Endothelial cell of umbilical vein (primary cell): ENCODE data around the gene NDRG2. TPM values are rescaled to one million over a fixed set of nuclear protein-coding genes. Genes with fewer than 3 reads are reported as not detected.

Experiments
- BruUV-seq: library from RNA; stranded (reverse); fragments of 400-500 nt; replicated peaks from 2 replicates; lab custom pipeline; 2021; lab: Mats Ljungman, UMichigan
- CTCF ChIA-PET: fragments of 300-600, 350-600 bp; sonication (Branson Sonifier 250); formaldehyde crosslinking; loops from one replicate; lab custom pipeline; 2021; ENCODE audit warnings: antibody characterized with exemption, inconsistent platforms; lab: Charles Lee
- POLR2A ChIA-PET: fragments of 300-600, 350-600 bp; sonication (Branson Sonifier 250); formaldehyde crosslinking; loops from one replicate; lab custom pipeline; 2021; ENCODE audit warnings: antibody characterized with exemption, inconsistent platforms; lab: Charles Lee
- DNase-seq: peaks from one replicate; pipeline ENCODE4 v3.0.0-alpha.2; 2011; ENCODE audit warnings: low read depth, low spot score
- FAIRE-seq: peaks from 2 replicates; lab custom pipeline; 2011; peaks lifted over from hg19 to GRCh38; lab: Jason Lieb, UNC
- H2AFZ ChIP-seq: 2 replicates; pipeline ENCODE4 v1.6.0; 2012; ENCODE audit warnings: low read depth, low read length, control low read depth, inconsistent platforms
- H3K27ac ChIP-seq: 2 replicates; pipeline ENCODE4 v1.5.1; 2011; ENCODE audit warnings: low read depth, mild to moderate bottlenecking, control low read depth, low read length, moderate library complexity; ENCODE audit not compliant: insufficient read depth
- H3K27me3 ChIP-seq, 2 experiments: 2 replicates each; pipeline versions ENCODE4 v1.6.0 to v1.6.1; 2011; ENCODE audit warnings: low read length in 2 of 2, mixed read lengths in 1 of 2; ENCODE audit not compliant: control insufficient read depth in 2 of 2, insufficient read depth in 2 of 2
- H3K36me3 ChIP-seq, 2 experiments: 2 replicates in 1 of 2; 3 replicates in 1 of 2; pipeline ENCODE4 v1.5.1; 2011; ENCODE audit warnings: low read length in 2 of 2, mild to moderate bottlenecking in 1 of 2, moderate library complexity in 1 of 2; ENCODE audit not compliant: control insufficient read depth in 2 of 2, insufficient read depth in 2 of 2; ENCODE audit errors: extremely low read depth in 1 of 2
- H3K4me1 ChIP-seq: 3 replicates; pipeline ENCODE4 v1.5.1; 2011; ENCODE audit warnings: mild to moderate bottlenecking, low read length; ENCODE audit not compliant: control insufficient read depth, insufficient read depth; ENCODE audit errors: extremely low read depth
- H3K4me2 ChIP-seq: 2 replicates; pipeline ENCODE4 v1.6.1; 2011; ENCODE audit warnings: low read length, control low read depth, mixed read lengths; ENCODE audit not compliant: insufficient read depth
- H3K4me3 ChIP-seq, 3 experiments: fragments of 200-600 bp in 1 of 3; sonication (generic), shearing (Covaris generic) in 1 of 3; replicated peaks in 1 of 3; 2 replicates each; pipeline ENCODE4 v1.5.1; 2011 to 2016; ENCODE audit warnings: control low read depth in 3 of 3, low read length in 3 of 3, mild to moderate bottlenecking in 2 of 3, inconsistent platforms in 1 of 3, low read depth in 1 of 3, moderate library complexity in 1 of 3; ENCODE audit not compliant: insufficient read depth in 1 of 3
- H3K79me2 ChIP-seq: 2 replicates; pipeline ENCODE4 v1.6.0; 2012; ENCODE audit warnings: low read length, inconsistent platforms; ENCODE audit not compliant: control insufficient read depth, insufficient read depth
- H3K9ac ChIP-seq: replicated peaks from 2 replicates; pipeline ENCODE3; 2011; ENCODE audit warnings: low read length, control low read depth; ENCODE audit not compliant: insufficient read depth; ENCODE audit errors: extremely low read depth
- H3K9me1 ChIP-seq: replicated peaks from 3 replicates; pipeline ENCODE4 v1.6.0; 2011; ENCODE audit warnings: mild to moderate bottlenecking, low read length; ENCODE audit not compliant: control insufficient read depth, insufficient read depth; ENCODE audit errors: extremely low read depth
- H3K9me3 ChIP-seq: replicated peaks from 2 replicates; pipeline ENCODE4 v1.5.1; 2012; ENCODE audit warnings: low read length, inconsistent platforms; ENCODE audit not compliant: control insufficient read depth, insufficient read depth
- H4K20me1 ChIP-seq: replicated peaks from 2 replicates; pipeline ENCODE3; 2011; ENCODE audit warnings: mild to moderate bottlenecking, low read length; ENCODE audit not compliant: control insufficient read depth, insufficient read depth; ENCODE audit errors: extremely low read depth
- EZH2 ChIP-seq: IDR thresholded peaks from 2 replicates; pipeline ENCODE4 v1.6.1; 2012; ENCODE audit warnings: borderline replicate concordance, low read depth, mild to moderate bottlenecking, moderate library complexity, low read length, inconsistent platforms; ENCODE audit not compliant: severe bottlenecking
- FOS ChIP-seq: IDR thresholded peaks from 2 replicates; pipeline ENCODE4 v1.6.1; 2011; ENCODE audit warnings: mild to moderate bottlenecking, low read length, moderate library complexity, borderline replicate concordance; ENCODE audit not compliant: insufficient read depth
- POLR2A ChIP-seq: IDR thresholded peaks from 2 replicates; pipeline ENCODE4 v1.6.1; 2012; ENCODE audit warnings: low read depth, mild to moderate bottlenecking, control low read depth, low read length
- dilution Hi-C: fragments of 300-500 bp; cut with MboI; formaldehyde crosslinking; loops from one replicate; pipeline ENCODE4 v1.15.0; 2019; ENCODE audit warnings: low sequenced_read_pairs; ENCODE audit not compliant: extremely low pct_ligation_motif_present
- intact Hi-C: fragments of 100-400 bp; cut with micrococcal nuclease; formaldehyde crosslinking; loops from one replicate; pipeline ENCODE4 v1.10.0; 2022
- polyA plus RNA-seq, 4 experiments: library from polyadenylated mRNA; depleted of rRNA in 3 of 4; stranded (reverse) in 3 of 4; unstranded in 1 of 4; fragments of >200 nt; gene quantifications; 2 replicates each; pipeline versions ENCODE4 v1.2.1 to v1.2.3, GENCODE V29; 2011 to 2012; ENCODE audit warnings: missing spikeins in 1 of 4
- total RNA-seq: library from RNA; stranded (reverse); gene quantifications from 2 replicates; pipeline ENCODE4 v1.2.3, GENCODE V29; 2021
- TF ChIP-seq, protein P1 (sequence below), 2 donors: IDR thresholded peaks; 1 replicate in 1 of 2; 2 replicates in 1 of 2; pipeline ENCODE4 v1.5.1; 2011; ENCODE audit warnings: low read length in 2 of 2, mild to moderate bottlenecking in 2 of 2, moderate library complexity in 2 of 2, control low read depth in 1 of 2, inconsistent platforms in 1 of 2, low read depth in 1 of 2; ENCODE audit not compliant: insufficient read depth in 1 of 2; ENCODE audit errors: extremely low read depth in 1 of 2
- TF ChIP-seq, protein P2 (sequence below): IDR thresholded peaks from 2 replicates; pipeline ENCODE4 v1.6.1; 2011; ENCODE audit not compliant: insufficient read depth, insufficient read length

Gene NDRG2
- total and polyA plus RNA-seq, 2 donors (not counting 3 experiments of a cell fraction or from before 2014, with no cell fraction given) = 0.54 TPM; not detected in 1

GRCh38 chr14:21014761-21015190 lies 10.1 kb downstream of the NDRG2 start:
- POLR2A ChIA-PET = interaction anchor here (1.0 kb wide), 1 partner anchor 90 kb away, joined by 3 read pairs; no protein-coding TSS in a partner anchor
- no peaks in the 10 kb centered on the region for H3K4me1 ChIP-seq
- TF ChIP-seq EZH2 = no peak
- TF ChIP-seq, protein P1, sequence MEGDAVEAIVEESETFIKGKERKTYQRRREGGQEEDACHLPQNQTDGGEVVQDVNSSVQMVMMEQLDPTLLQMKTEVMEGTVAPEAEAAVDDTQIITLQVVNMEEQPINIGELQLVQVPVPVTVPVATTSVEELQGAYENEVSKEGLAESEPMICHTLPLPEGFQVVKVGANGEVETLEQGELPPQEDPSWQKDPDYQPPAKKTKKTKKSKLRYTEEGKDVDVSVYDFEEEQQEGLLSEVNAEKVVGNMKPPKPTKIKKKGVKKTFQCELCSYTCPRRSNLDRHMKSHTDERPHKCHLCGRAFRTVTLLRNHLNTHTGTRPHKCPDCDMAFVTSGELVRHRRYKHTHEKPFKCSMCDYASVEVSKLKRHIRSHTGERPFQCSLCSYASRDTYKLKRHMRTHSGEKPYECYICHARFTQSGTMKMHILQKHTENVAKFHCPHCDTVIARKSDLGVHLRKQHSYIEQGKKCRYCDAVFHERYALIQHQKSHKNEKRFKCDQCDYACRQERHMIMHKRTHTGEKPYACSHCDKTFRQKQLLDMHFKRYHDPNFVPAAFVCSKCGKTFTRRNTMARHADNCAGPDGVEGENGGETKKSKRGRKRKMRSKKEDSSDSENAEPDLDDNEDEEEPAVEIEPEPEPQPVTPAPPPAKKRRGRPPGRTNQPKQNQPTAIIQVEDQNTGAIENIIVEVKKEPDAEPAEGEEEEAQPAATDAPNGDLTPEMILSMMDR (IDR thresholded peaks at IDR 0.05; ENCODE audit: extremely low read depth in 1 of 2, insufficient read depth in 1 of 2, low read depth in 1 of 2, low read length in 2 of 2) = peak; percentile 77 to 78
- TF ChIP-seq FOS = no peak
- TF ChIP-seq, protein P2, sequence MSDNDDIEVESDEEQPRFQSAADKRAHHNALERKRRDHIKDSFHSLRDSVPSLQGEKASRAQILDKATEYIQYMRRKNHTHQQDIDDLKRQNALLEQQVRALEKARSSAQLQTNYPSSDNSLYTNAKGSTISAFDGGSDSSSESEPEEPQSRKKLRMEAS = no peak
- TF ChIP-seq POLR2A = no peak
- H3K27me3 ChIP-seq = peaks cover 19 to 23% of the 10 kb centered on the region in 2 experiments
- H3K9me1 ChIP-seq = no peaks in the 10 kb centered on the region
- H3K36me3 ChIP-seq = no peaks in the 10 kb centered on the region
- no peak overlapping the region for H2AFZ ChIP-seq
- DNase-seq (peak; percentile 83), FAIRE-seq (peak; percentile 97)
- no peaks in the 10 kb centered on the region for H4K20me1 ChIP-seq
- H3K27ac ChIP-seq = no peak overlapping the region
- H3K9ac ChIP-seq = no peak overlapping the region
- no peaks in the 10 kb centered on the region for H3K79me2 ChIP-seq
- CTCF ChIA-PET = interaction anchor here (0.6 to 7.4 kb wide), 51 partner anchors 9 to 542 kb away, joined by 3 to 310 read pairs (median 6); partner anchors contain the start of genes ARHGEF40, NDRG2, RNASE13 and RNASE7
- no TSS peak for BruUV-seq
- dilution Hi-C loops (no loop called here), intact Hi-C loops (loop anchor here (1.0 kb wide), 4 partner anchors 26 to 90 kb away; no protein-coding TSS in a partner anchor)
- H3K4me2 ChIP-seq = no peak overlapping the region
- no peak overlapping the region for H3K4me3 ChIP-seq
- H3K9me3 ChIP-seq = no peaks in the 10 kb centered on the region
